ENCODE measurements around the gene TMPRSS11A.

DNA sequence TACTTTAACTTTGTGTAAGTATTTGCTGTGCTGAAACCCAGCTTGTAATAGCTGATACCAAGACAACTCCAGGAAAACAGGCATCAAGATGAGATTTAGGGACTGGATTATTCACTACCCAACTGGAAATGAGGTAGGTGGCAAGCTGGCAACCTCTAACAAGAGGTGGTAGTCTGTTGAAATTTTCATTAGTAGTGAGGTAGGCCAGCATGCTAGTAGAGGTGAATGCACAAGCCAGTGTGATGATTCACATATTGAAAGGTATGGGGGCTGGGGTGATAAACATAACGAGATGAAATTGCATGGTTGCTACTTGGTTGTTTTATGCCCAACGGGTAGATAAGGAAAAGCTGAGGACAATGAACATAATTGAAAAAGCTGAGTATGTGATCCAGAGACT lies 71.0 kb downstream of the TMPRSS11A start:
- TF ChIP-seq, protein P1, sequence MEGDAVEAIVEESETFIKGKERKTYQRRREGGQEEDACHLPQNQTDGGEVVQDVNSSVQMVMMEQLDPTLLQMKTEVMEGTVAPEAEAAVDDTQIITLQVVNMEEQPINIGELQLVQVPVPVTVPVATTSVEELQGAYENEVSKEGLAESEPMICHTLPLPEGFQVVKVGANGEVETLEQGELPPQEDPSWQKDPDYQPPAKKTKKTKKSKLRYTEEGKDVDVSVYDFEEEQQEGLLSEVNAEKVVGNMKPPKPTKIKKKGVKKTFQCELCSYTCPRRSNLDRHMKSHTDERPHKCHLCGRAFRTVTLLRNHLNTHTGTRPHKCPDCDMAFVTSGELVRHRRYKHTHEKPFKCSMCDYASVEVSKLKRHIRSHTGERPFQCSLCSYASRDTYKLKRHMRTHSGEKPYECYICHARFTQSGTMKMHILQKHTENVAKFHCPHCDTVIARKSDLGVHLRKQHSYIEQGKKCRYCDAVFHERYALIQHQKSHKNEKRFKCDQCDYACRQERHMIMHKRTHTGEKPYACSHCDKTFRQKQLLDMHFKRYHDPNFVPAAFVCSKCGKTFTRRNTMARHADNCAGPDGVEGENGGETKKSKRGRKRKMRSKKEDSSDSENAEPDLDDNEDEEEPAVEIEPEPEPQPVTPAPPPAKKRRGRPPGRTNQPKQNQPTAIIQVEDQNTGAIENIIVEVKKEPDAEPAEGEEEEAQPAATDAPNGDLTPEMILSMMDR (IDR thresholded peaks at IDR 0.05), result no peak
- TF ChIP-seq POLR2A (IDR thresholded peaks at IDR 0.05), result no peak
